ENCODE results near the gene EFCC1.

GRCh38 chr3:129025108-129025507 is 24.0 kb downstream of the EFCC1 start:
- TF ChIP-seq CTCF (IDR thresholded peaks at IDR 0.05; ENCODE audit: poor library complexity) (no peak), EZH2phosphoT487 (IDR thresholded peaks at IDR 0.05; ENCODE audit: low read depth, severe bottlenecking, unreplicated experiment) (no peak)
